Spleen (tissue), 11 donors: Measurements from ENCODE around the gene CD82. TPM values are rescaled to one million over a fixed set of nuclear protein-coding genes. Genes with fewer than 3 reads are reported as not detected.

Experiments
- DNase-seq: peaks from one replicate; pipeline ENCODE4 v3.0.0-alpha.2; 2020
- H3K27ac ChIP-seq, 8 donors: fragments of 200-600 bp; sonication (generic) in 7 of 8; 1 replicate in 4 of 8; 2 replicates in 4 of 8; pipeline versions ENCODE4 v1.5.0 to v1.8.0; 2016 to 2021; ENCODE audit warnings: inconsistent platforms in 4 of 8, mild to moderate bottlenecking in 4 of 8, moderate library complexity in 1 of 8
- H3K27me3 ChIP-seq, 7 donors: fragments of 200-600 bp; sonication (generic) in 6 of 7; replicated peaks in 1 of 7; 1 replicate in 4 of 7; 2 replicates in 3 of 7; pipeline versions ENCODE4 v1.5.0 to v1.8.0; 2016 to 2021; ENCODE audit warnings: inconsistent platforms in 3 of 7, mild to moderate bottlenecking in 1 of 7
- H3K36me3 ChIP-seq, 6 donors: fragments of 200-600 bp; sonication (generic) in 5 of 6; 1 replicate in 4 of 6; 2 replicates in 2 of 6; pipeline versions ENCODE4 v1.5.0 to v1.8.0; 2016 to 2021; ENCODE audit warnings: inconsistent platforms in 2 of 6
- H3K4me1 ChIP-seq, 6 donors: fragments of 200-600 bp; sonication (generic) in 5 of 6; 1 replicate in 3 of 6; 2 replicates in 3 of 6; pipeline versions ENCODE4 v1.5.0 to v1.8.0; 2016 to 2021; ENCODE audit warnings: inconsistent platforms in 3 of 6
- H3K4me3 ChIP-seq, 8 donors: fragments of 200-600 bp; sonication (generic) in 7 of 8; 1 replicate in 4 of 8; 2 replicates in 4 of 8; pipeline versions ENCODE4 v1.5.0 to v1.8.0; 2016 to 2021; ENCODE audit warnings: inconsistent platforms in 4 of 8, mild to moderate bottlenecking in 4 of 8, moderate library complexity in 2 of 8
- H3K9me3 ChIP-seq, 8 donors: fragments of 200-600 bp; sonication (generic) in 7 of 8; 1 replicate in 4 of 8; 2 replicates in 4 of 8; pipeline versions ENCODE4 v1.5.0 to v1.8.0; 2016 to 2021; ENCODE audit warnings: inconsistent platforms in 4 of 8
- CTCF ChIP-seq, 11 experiments: fragments of 200-600 bp in 7 of 11; fragments of 450-650 bp in 4 of 11; sonication (generic) in 4 of 11; IDR thresholded peaks in 8 of 11; conservative IDR thresholded peaks in 3 of 11; 1 replicate in 7 of 11; 2 replicates in 4 of 11; pipeline versions ENCODE4 v1.4.0 to v1.8.0; 2016 to 2021; ENCODE audit warnings: antibody characterized with exemption in 11 of 11, inconsistent platforms in 4 of 11, mild to moderate bottlenecking in 1 of 11
- POLR2A ChIP-seq, 3 donors: fragments of 450-650 bp; IDR thresholded peaks; one replicate each; pipeline ENCODE4 v1.5.1; 2017; ENCODE audit warnings: antibody characterized with exemption in 3 of 3, mild to moderate bottlenecking in 1 of 3
- POLR2AphosphoS5 ChIP-seq, 3 donors: sonication (generic); formaldehyde crosslinking; IDR thresholded peaks; one replicate each; pipeline ENCODE4 v1.5.1; 2017; ENCODE audit warnings: antibody characterized with exemption in 3 of 3
- WGBS, 5 donors: extraction: QIAGEN DNeasy Blood & Tissue Kit in 3 of 5; methylation state at CpG; one replicate each; pipeline versions ENCODE4 v1.1.5 to v1.1.7; 2013 to 2018; 5-methylcytosine and 5-hydroxymethylcytosine counted together
- intact Hi-C: fragments of 100-400 bp; cut with DNase I; formaldehyde crosslinking; loops from one replicate; pipeline ENCODE4 v1.15.0; 2023; ENCODE audit warnings: low total_unique reads
- polyA plus RNA-seq, 3 donors: library from polyadenylated mRNA; stranded (reverse); fragments of 200-250 nt; gene quantifications; one replicate each; pipeline ENCODE4 v1.2.1, GENCODE V29; 2013
- total RNA-seq, 7 donors: library from RNA; depleted of rRNA in 3 of 7; stranded (reverse); fragments of >200 nt in 3 of 7; fragmentation: NEBNext Ultra II Directional in 4 of 7; extraction: Animal tissue kit (Norgen Biotek cat#: 25700) in 4 of 7; gene quantifications; one replicate each; pipeline versions ENCODE4 v1.1.0 to v1.2.1, GENCODE V29; 2016 to 2021
- donor health status: healthy with polysubstance abuse.
- donor health status: DM: no; HTN: no; CAD: no; lungs with moderate emphysema.
- donor health status: DM: no; HTN: no; CAD: no.
- donor health status: Bipolar disorder and iron deficiency.
- donor health status: healthy.
- donor health status: DM: no; HTN: no; CAD: no.
- donor health status: DM: yes; HTN: yes; CAD: no.

Gene CD82
- total and polyA plus RNA-seq, 10 donors: 27.8 to 174 (median 95.2) TPM

- intact Hi-C loops: no loop called here
- H3K27ac ChIP-seq: peak overlapping the region in 1 of 8 donors; percentile 9
- WGBS, 5 donors: 81 to 93% (median 90%) methylated on average over 3 of the region's 3 CpGs
- H3K4me1 ChIP-seq: peaks cover 0 to 40% (median 22%) of the 10 kb centered on the region in 6 donors
- no peaks in the 10 kb centered on the region for H3K27me3 ChIP-seq
- no peak for TF ChIP-seq POLR2A (IDR thresholded peaks at IDR 0.05)
- TF ChIP-seq POLR2AphosphoS5 (IDR thresholded peaks at IDR 0.05): no peak
- TF ChIP-seq CTCF (IDR thresholded peaks at IDR 0.05 in 8 of 11, conservative IDR thresholded peaks at IDR 0.05 in 3 of 11): no peak
- H3K4me3 ChIP-seq: no peak overlapping the region
- no peak for DNase-seq
- peaks cover 0 to 71% (median 25%) of the 10 kb centered on the region in 6 donors for H3K36me3 ChIP-seq
- peaks cover 0 to 7% (median 2%) of the 10 kb centered on the region in 8 donors for H3K9me3 ChIP-seq
Measured at GRCh38 chr11:44582641-44583352, 17.3 kb downstream of the CD82 start.

GRCh38 chr11:44583353-44583669 lies 17.8 kb downstream of the CD82 start:
- 86 to 100% (median 93%) methylated on average over 2 of the region's 2 CpGs for WGBS, 5 donors
- Histone ChIP-seq H3K36me3 (peaks cover 0 to 76% (median 28%) of the 10 kb centered on the region in 6 donors), H3K27ac (peak overlapping the region in 1 of 8 donors; percentile 9), H3K9me3 (peaks cover 0 to 7% (median 2%) of the 10 kb centered on the region in 8 donors), H3K27me3 (no peaks in the 10 kb centered on the region), H3K4me3 (no peak overlapping the region), H3K4me1 (peaks cover 0 to 35% (median 17%) of the 10 kb centered on the region in 6 donors)
- intact Hi-C loops: no loop called here
- TF ChIP-seq CTCF (IDR thresholded peaks at IDR 0.05 in 8 of 11, conservative IDR thresholded peaks at IDR 0.05 in 3 of 11) (no peak), POLR2A (IDR thresholded peaks at IDR 0.05) (no peak), POLR2AphosphoS5 (IDR thresholded peaks at IDR 0.05) (no peak)
- no peak for DNase-seq

- Histone ChIP-seq H3K27me3 (no peaks in the 10 kb centered on the region), H3K4me3 (no peak overlapping the region), H3K4me1 (peaks cover 0 to 18% (median 0%) of the 10 kb centered on the region in 6 donors), H3K27ac (no peak overlapping the region), H3K9me3 (peaks cover 0 to 7% (median 2%) of the 10 kb centered on the region in 8 donors), H3K36me3 (peaks cover 0 to 94% (median 30%) of the 10 kb centered on the region in 6 donors)
- TF ChIP-seq POLR2AphosphoS5 (IDR thresholded peaks at IDR 0.05): no peak
- no peak for TF ChIP-seq CTCF (IDR thresholded peaks at IDR 0.05 in 8 of 11, conservative IDR thresholded peaks at IDR 0.05 in 3 of 11)
- TF ChIP-seq POLR2A (IDR thresholded peaks at IDR 0.05): no peak
- WGBS, 5 donors: 82 to 86% (median 85%) methylated on average over 5 of the region's 5 CpGs
- intact Hi-C loops: no loop called here
- no peak for DNase-seq
Measured at GRCh38 chr11:44585421-44585820, 20.0 kb downstream of the CD82 start.

GRCh38 chr11:44589301-44589700 lies 23.8 kb downstream of the CD82 start:
- WGBS, 5 donors: 69 to 95% (median 93%) methylated on average over 3 of the region's 3 CpGs
- H3K27me3 ChIP-seq: no peaks in the 10 kb centered on the region
- H3K27ac ChIP-seq: peak overlapping the region in 1 of 8 donors; percentile 89
- intact Hi-C loops: no loop called here
- H3K4me1 ChIP-seq: peaks cover 0 to 42% (median 30%) of the 10 kb centered on the region in 6 donors
- H3K36me3 ChIP-seq: peaks cover 0 to 82% (median 23%) of the 10 kb centered on the region in 6 donors
- no peak for DNase-seq
- H3K9me3 ChIP-seq: no peaks in the 10 kb centered on the region
- no peak for TF ChIP-seq POLR2A (IDR thresholded peaks at IDR 0.05)
- no peak overlapping the region for H3K4me3 ChIP-seq
